ENCODE results near the gene LHCGR. TPM values are rescaled to one million over a fixed set of nuclear protein-coding genes. Genes with fewer than 3 reads are reported as not detected.

LHCGR gene
- total and polyA plus RNA-seq, 2 of the 4 experiments (the other 2 are of a cell fraction) = 0.10 to 0.18 TPM

DNA sequence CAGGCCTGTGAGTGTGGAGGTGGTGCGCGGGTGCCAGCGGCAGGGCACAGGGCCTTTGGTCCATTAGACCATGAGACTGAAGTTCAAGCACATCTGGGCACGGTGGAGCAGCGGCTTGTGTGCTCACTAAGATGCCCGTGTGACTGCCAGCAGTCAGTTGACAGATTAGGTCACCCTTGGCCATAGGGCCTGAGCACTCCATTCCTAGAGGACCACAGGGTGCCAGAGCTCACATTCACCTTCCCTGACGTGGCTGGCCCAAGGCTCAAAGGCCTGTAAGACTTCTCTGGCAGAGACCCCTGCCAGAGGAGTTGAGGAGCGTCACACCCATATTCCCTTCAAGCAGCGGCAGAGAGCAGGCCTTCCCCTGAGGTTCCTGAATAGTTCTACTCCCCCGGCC, 650 bp downstream of the LHCGR start:
- peak overlapping the region in 1 of 2 experiments; percentile 46; a peak in 2 of 4 replicates for H4K8ac ChIP-seq (ENCODE audit: low read depth in 2 of 2, low read length in 2 of 2)
- no peak overlapping the region for H2BK120ac ChIP-seq (ENCODE audit: low read depth, low read length)
- no peak overlapping the region; the same call in 1 of the 2 replicates for H3K18ac ChIP-seq (ENCODE audit: low read depth, low read length)
- H3K14ac ChIP-seq (replicated peaks; ENCODE audit: low read depth, low read length) = no peak overlapping the region; the same call in 1 of the 2 replicates
- no peak overlapping the region for H2AK9ac ChIP-seq (replicated peaks; ENCODE audit: low read depth, low read length, poor library complexity)
- H3K4me1 ChIP-seq (ENCODE audit: control insufficient read depth, insufficient read depth, low read length) = peaks cover 5% of the 10 kb centered on the region
- no peaks in the 10 kb centered on the region for H4K20me1 ChIP-seq (ENCODE audit: insufficient read depth, low read length)
- no peak overlapping the region for H2BK5ac ChIP-seq (ENCODE audit: low read depth, low read length, poor library complexity, severe bottlenecking)
- ChIA-PET POLR2A (ENCODE audit: unreplicated experiment) (interaction anchor here (0.7 kb wide), 1 partner anchor 192 kb away, joined by 4 read pairs; no protein-coding TSS in a partner anchor), CTCF (no interaction called here)
- H3K79me1 ChIP-seq (ENCODE audit: low read depth in 1 of 2, low read length in 2 of 2) = no peaks in the 10 kb centered on the region
- peak overlapping the region; percentile 37 for H3K9ac ChIP-seq (ENCODE audit: low read depth, low read length)
- H2AFZ ChIP-seq (replicated peaks; ENCODE audit: low read length, poor library complexity) = peak overlapping the region; percentile 74
- no peak overlapping the region for H2AK5ac ChIP-seq (ENCODE audit: low read depth, low read length)
- H3K36me3 ChIP-seq (ENCODE audit: control insufficient read depth, insufficient read depth, low read length) = no peaks in the 10 kb centered on the region
- peak overlapping the region; percentile 33; the same call in 1 of the 2 replicates for H3K4me3 ChIP-seq (ENCODE audit: insufficient read depth, low read depth, low read length)
- no peak overlapping the region for H4K91ac ChIP-seq (ENCODE audit: insufficient read depth, low read depth, low read length)
- DNase-seq (no peak), ATAC-seq (ENCODE audit: low read depth) (peak; percentile 33)
- H3K23ac ChIP-seq (ENCODE audit: low read depth, low read length) = no peak overlapping the region
- H3K9me1 ChIP-seq (ENCODE audit: insufficient read depth, low read length) = no peaks in the 10 kb centered on the region
- BruUV-seq (replicated peaks) = no TSS peak
- TF ChIP-seq, protein P1, sequence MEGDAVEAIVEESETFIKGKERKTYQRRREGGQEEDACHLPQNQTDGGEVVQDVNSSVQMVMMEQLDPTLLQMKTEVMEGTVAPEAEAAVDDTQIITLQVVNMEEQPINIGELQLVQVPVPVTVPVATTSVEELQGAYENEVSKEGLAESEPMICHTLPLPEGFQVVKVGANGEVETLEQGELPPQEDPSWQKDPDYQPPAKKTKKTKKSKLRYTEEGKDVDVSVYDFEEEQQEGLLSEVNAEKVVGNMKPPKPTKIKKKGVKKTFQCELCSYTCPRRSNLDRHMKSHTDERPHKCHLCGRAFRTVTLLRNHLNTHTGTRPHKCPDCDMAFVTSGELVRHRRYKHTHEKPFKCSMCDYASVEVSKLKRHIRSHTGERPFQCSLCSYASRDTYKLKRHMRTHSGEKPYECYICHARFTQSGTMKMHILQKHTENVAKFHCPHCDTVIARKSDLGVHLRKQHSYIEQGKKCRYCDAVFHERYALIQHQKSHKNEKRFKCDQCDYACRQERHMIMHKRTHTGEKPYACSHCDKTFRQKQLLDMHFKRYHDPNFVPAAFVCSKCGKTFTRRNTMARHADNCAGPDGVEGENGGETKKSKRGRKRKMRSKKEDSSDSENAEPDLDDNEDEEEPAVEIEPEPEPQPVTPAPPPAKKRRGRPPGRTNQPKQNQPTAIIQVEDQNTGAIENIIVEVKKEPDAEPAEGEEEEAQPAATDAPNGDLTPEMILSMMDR (conservative IDR thresholded peaks at IDR 0.05; ENCODE audit: low read depth, low read length) = no peak
- no peak for TF ChIP-seq ELK1 (IDR thresholded peaks at IDR 0.05; ENCODE audit: borderline replicate concordance, low read depth, low read length)
- TF ChIP-seq FOS (IDR thresholded peaks at IDR 0.05; ENCODE audit: low read depth, low read length) = no peak
- no peak for TF ChIP-seq MAZ (IDR thresholded peaks at IDR 0.05; ENCODE audit: borderline replicate concordance, low read depth, low read length)
- TF ChIP-seq RCOR1 (IDR thresholded peaks at IDR 0.05; ENCODE audit: insufficient replicate concordance, low read length) = no peak
- TF ChIP-seq RFX5 (IDR thresholded peaks at IDR 0.05; ENCODE audit: low read depth, low read length) = no peak
- TF ChIP-seq CEBPB (IDR thresholded peaks at IDR 0.05; ENCODE audit: low read depth, low read length) = no peak
- peak overlapping the region; percentile 64; the same call in 1 of the 2 replicates for H3K4me2 ChIP-seq (ENCODE audit: low read depth, low read length)
- in situ Hi-C loops (cut with MboI; ENCODE audit: low sequenced_read_pairs) (no loop called here), dilution Hi-C loops (cut with HindIII; ENCODE audit: low sequenced_read_pairs, unreplicated experiment) (no loop called here), intact Hi-C loops (cut with micrococcal nuclease) (no loop called here)
- H3K27ac ChIP-seq (ENCODE audit: insufficient read depth, low read length) = no peak overlapping the region
- 60% methylated on average over 1 of the region's 10 CpGs; no CpG with 5 or more reads in 1 of the 2 experiments for WGBS, 2 experiments (ENCODE audit: extremely low coverage in 2 of 2, insufficient read length in 1 of 2)
- no peak overlapping the region for H3K56ac ChIP-seq (ENCODE audit: extremely low read depth, insufficient read depth, low read length)
- peak overlapping the region; percentile 52; the same call in 1 of the 2 replicates for H4K5ac ChIP-seq (ENCODE audit: low read depth, low read length)
- H2BK15ac ChIP-seq (ENCODE audit: low read depth, low read length) = no peak overlapping the region
- H3K27me3 ChIP-seq (ENCODE audit: control insufficient read depth, insufficient read depth, low read length) = peaks cover 7% of the 10 kb centered on the region
- no peaks in the 10 kb centered on the region for H3K9me3 ChIP-seq (ENCODE audit: control insufficient read depth, insufficient read depth, low read length)
- H3K4ac ChIP-seq (ENCODE audit: low read depth, low read length) = 0 out of 2 replicates have a peak overlapping the region, but pooled peaks have one; percentile 5
- H2BK20ac ChIP-seq (ENCODE audit: low read depth, low read length) = 0 out of 2 replicates have a peak overlapping the region, but pooled peaks have one; percentile 1
